Activated naive CD4-positive, alpha-beta T cell treated with anti-CD3 and anti-CD28 coated beads, Interleukin-2, amount 10 ng/mL, durations not matched to agents 7 days and 5 days (primary cell): ENCODE data around the gene TPSG1.
"Not testable (repeated sequence)": the region's sequence is repeated elsewhere in the genome, so short reads cannot be mapped to it uniquely, and the experiment has no call there.

Experiments
- CTCF ChIA-PET: fragments of 350-600 bp; sonication (Branson Sonifier 250); formaldehyde crosslinking; loops from one replicate; lab custom pipeline; 2021; ENCODE audit warnings: antibody characterized with exemption; lab: Charles Lee
- DNase-seq: peaks from one replicate; pipeline ENCODE4 v3.0.0-alpha.2; 2020
- H3K27ac Mint-ChIP-seq: one replicate; pipeline ENCODE4 v1.8.0; 2021; ENCODE audit warnings: mild to moderate bottlenecking, moderate library complexity, mixed read lengths
- H3K27me3 Mint-ChIP-seq: one replicate; pipeline ENCODE4 v1.8.0; 2021; ENCODE audit warnings: mild to moderate bottlenecking, mixed read lengths
- H3K36me3 Mint-ChIP-seq: one replicate; pipeline ENCODE4 v1.8.0; 2021; ENCODE audit warnings: mixed read lengths
- H3K4me1 Mint-ChIP-seq: one replicate; pipeline ENCODE4 v1.8.0; 2021; ENCODE audit warnings: mixed read lengths
- H3K4me3 Mint-ChIP-seq: one replicate; pipeline ENCODE4 v1.8.0; 2021; ENCODE audit warnings: mild to moderate bottlenecking, moderate library complexity, mixed read lengths
- H3K9me3 Mint-ChIP-seq: one replicate; pipeline ENCODE4 v1.8.0; 2021; ENCODE audit warnings: mixed read lengths

The TPSG1 gene

GRCh38 chr16:1225051-1225451 lies at the start of gene TPSG1:
Gene TPSG1, minus strand, starts transcription at chr16:1225268. Its CDS starts 16 bp downstream, at chr16:1225252.
- CTCF ChIA-PET = no interaction called here

GRCh38 chr16:1274767-1275166 lies 49.7 kb upstream of the TPSG1 start:
- Mint-ChIP-seq H3K4me1 (no peaks in the 10 kb centered on the region), H3K9me3 (no peaks in the 10 kb centered on the region), H3K4me3 (no peak overlapping the region), H3K36me3 (no peaks in the 10 kb centered on the region), H3K27me3 (peaks cover 23% of the 10 kb centered on the region), H3K27ac (no peak overlapping the region)
- CTCF ChIA-PET = no interaction called here
- no peak for DNase-seq

More at GRCh38 chr16:1225051-1225451, at the start of gene TPSG1:
- no peaks in the 10 kb centered on the region for H3K4me1 Mint-ChIP-seq
- no peak within 1 kb of the TSS for H3K4me3 Mint-ChIP-seq
- H3K27me3 Mint-ChIP-seq = no peaks in the 10 kb centered on the region
- H3K9me3 Mint-ChIP-seq = no peaks in the 10 kb centered on the region
- no peak within 1 kb of the TSS for H3K27ac Mint-ChIP-seq
- no peak for DNase-seq
- no peaks in the 10 kb centered on the region for H3K36me3 Mint-ChIP-seq

- H3K27me3 Mint-ChIP-seq = peaks cover 27% of the 10 kb centered on the region
- no peak for DNase-seq
- no peaks in the 10 kb centered on the region for H3K36me3 Mint-ChIP-seq
- no peak overlapping the region for H3K4me3 Mint-ChIP-seq
- no peak overlapping the region for H3K27ac Mint-ChIP-seq
- CTCF ChIA-PET = no interaction called here
- H3K4me1 Mint-ChIP-seq = no peaks in the 10 kb centered on the region
- no peaks in the 10 kb centered on the region for H3K9me3 Mint-ChIP-seq
Observed at GRCh38 chr16:1273816-1274215, 48.7 kb upstream of the TPSG1 start.

GRCh38 chr16:1272453-1273198 lies 47.6 kb upstream of the TPSG1 start:
- CTCF ChIA-PET = no interaction called here
- no peaks in the 10 kb centered on the region for H3K36me3 Mint-ChIP-seq
- no peak overlapping the region for H3K4me3 Mint-ChIP-seq
- no peaks in the 10 kb centered on the region for H3K9me3 Mint-ChIP-seq
- no peak overlapping the region for H3K27ac Mint-ChIP-seq
- no peaks in the 10 kb centered on the region for H3K4me1 Mint-ChIP-seq
- no peak for DNase-seq
- peaks cover 19% of the 10 kb centered on the region for H3K27me3 Mint-ChIP-seq

GRCh38 chr16:1271724-1272413 lies 46.8 kb upstream of the TPSG1 start:
- H3K9me3 Mint-ChIP-seq, CTCF ChIA-PET, H3K4me1 Mint-ChIP-seq, DNase-seq, H3K27ac Mint-ChIP-seq, H3K4me3 Mint-ChIP-seq, H3K36me3 Mint-ChIP-seq: not testable (repeated sequence)
- H3K27me3 Mint-ChIP-seq = peaks cover 13% of the 10 kb centered on the region

GRCh38 chr16:1271380-1271723 lies 46.3 kb upstream of the TPSG1 start:
- CTCF ChIA-PET = no interaction called here

GRCh38 chr16:1269418-1269817 lies 44.4 kb upstream of the TPSG1 start:
- H3K9me3 Mint-ChIP-seq, CTCF ChIA-PET, H3K27ac Mint-ChIP-seq, H3K4me1 Mint-ChIP-seq, DNase-seq, H3K4me3 Mint-ChIP-seq, H3K36me3 Mint-ChIP-seq: not testable (repeated sequence)
- H3K27me3 Mint-ChIP-seq = peaks cover 11% of the 10 kb centered on the region

More at GRCh38 chr16:1271380-1271723, 46.3 kb upstream of the TPSG1 start:
- no peaks in the 10 kb centered on the region for H3K9me3 Mint-ChIP-seq
- no peak overlapping the region for H3K4me3 Mint-ChIP-seq
- no peaks in the 10 kb centered on the region for H3K36me3 Mint-ChIP-seq
- no peak overlapping the region for H3K27ac Mint-ChIP-seq
- H3K27me3 Mint-ChIP-seq = peaks cover 15% of the 10 kb centered on the region
- no peaks in the 10 kb centered on the region for H3K4me1 Mint-ChIP-seq
- DNase-seq = no peak

- H3K9me3 Mint-ChIP-seq = peaks cover 11% of the 10 kb centered on the region
- no peak overlapping the region for H3K4me3 Mint-ChIP-seq
- H3K4me1 Mint-ChIP-seq = no peaks in the 10 kb centered on the region
- peaks cover 33% of the 10 kb centered on the region for H3K27me3 Mint-ChIP-seq
- CTCF ChIA-PET = no interaction called here
- no peak for DNase-seq
- H3K27ac Mint-ChIP-seq = no peak overlapping the region
- no peaks in the 10 kb centered on the region for H3K36me3 Mint-ChIP-seq
Observed at GRCh38 chr16:1265826-1266225, 40.8 kb upstream of the TPSG1 start.

GRCh38 chr16:1265090-1265630 lies 40.1 kb upstream of the TPSG1 start:
- CTCF ChIA-PET = no interaction called here
- H3K4me3 Mint-ChIP-seq = no peak overlapping the region
- DNase-seq = no peak
- peaks cover 40% of the 10 kb centered on the region for H3K27me3 Mint-ChIP-seq
- no peak overlapping the region for H3K27ac Mint-ChIP-seq
- H3K9me3 Mint-ChIP-seq = peaks cover 11% of the 10 kb centered on the region
- no peaks in the 10 kb centered on the region for H3K4me1 Mint-ChIP-seq
- H3K36me3 Mint-ChIP-seq = no peaks in the 10 kb centered on the region

GRCh38 chr16:1264345-1265089 lies 39.4 kb upstream of the TPSG1 start:
- DNase-seq = no peak
- H3K9me3 Mint-ChIP-seq = peaks cover 11% of the 10 kb centered on the region
- H3K4me1 Mint-ChIP-seq = no peaks in the 10 kb centered on the region
- no peaks in the 10 kb centered on the region for H3K36me3 Mint-ChIP-seq
- CTCF ChIA-PET = no interaction called here
- H3K27me3 Mint-ChIP-seq = peaks cover 46% of the 10 kb centered on the region
- no peak overlapping the region for H3K4me3 Mint-ChIP-seq
- no peak overlapping the region for H3K27ac Mint-ChIP-seq

GRCh38 chr16:1263591-1264344 lies 38.7 kb upstream of the TPSG1 start:
- Mint-ChIP-seq H3K27me3 (peaks cover 50% of the 10 kb centered on the region), H3K27ac (no peak overlapping the region), H3K4me3 (no peak overlapping the region), H3K4me1 (peaks cover 5% of the 10 kb centered on the region), H3K36me3 (no peaks in the 10 kb centered on the region), H3K9me3 (peaks cover 11% of the 10 kb centered on the region)
- CTCF ChIA-PET = no interaction called here
- DNase-seq = no peak

- Mint-ChIP-seq H3K36me3 (no peaks in the 10 kb centered on the region), H3K4me1 (peaks cover 5% of the 10 kb centered on the region), H3K27me3 (peaks cover 51% of the 10 kb centered on the region), H3K9me3 (peaks cover 11% of the 10 kb centered on the region), H3K4me3 (no peak overlapping the region), H3K27ac (no peak overlapping the region)
- no peak for DNase-seq
- CTCF ChIA-PET = no interaction called here
Observed at GRCh38 chr16:1262846-1263221, 37.8 kb upstream of the TPSG1 start.

- H3K9me3 Mint-ChIP-seq = peaks cover 11% of the 10 kb centered on the region
- H3K4me1 Mint-ChIP-seq = peaks cover 5% of the 10 kb centered on the region
- no peaks in the 10 kb centered on the region for H3K36me3 Mint-ChIP-seq
- DNase-seq = no peak
- CTCF ChIA-PET = no interaction called here
- H3K27me3 Mint-ChIP-seq = peaks cover 51% of the 10 kb centered on the region
- H3K27ac Mint-ChIP-seq = no peak overlapping the region
- no peak overlapping the region for H3K4me3 Mint-ChIP-seq
Observed at GRCh38 chr16:1262210-1262845, 37.3 kb upstream of the TPSG1 start.
